PC-9 (cell line): Measurements from ENCODE around the gene ERC1. TPM values are rescaled to one million over a fixed set of nuclear protein-coding genes. Genes with fewer than 3 reads are reported as not detected.

Experiments
- BruUV-seq: library from RNA; stranded (reverse); fragments of 400-500 nt; replicated peaks from 2 replicates; lab custom pipeline; 2021; lab: Mats Ljungman, UMichigan
- CTCF ChIA-PET: fragments of 300-600 bp; sonication (Branson Sonifier 250); formaldehyde crosslinking; loops from one replicate; lab custom pipeline; 2022; ENCODE audit warnings: antibody characterized with exemption; lab: Charles Lee
- POLR2A ChIA-PET: fragments of 300-600 bp; sonication (Branson Sonifier 250); formaldehyde crosslinking; loops from one replicate; lab custom pipeline; 2022; ENCODE audit warnings: antibody characterized with exemption; ENCODE audit not compliant: unreplicated experiment; lab: Charles Lee
- DNase-seq, 2 experiments: peaks; one replicate each; pipeline versions ENCODE4 v3.0.0 to v3.0.0-alpha.2; 2015 to 2022; ENCODE audit warnings: mixed read lengths in 1 of 2
- H2AFZ ChIP-seq: fragments of 200-600 bp; sonication (generic); 2 replicates; pipeline ENCODE4 v1.8.1; 2017; ENCODE audit warnings: antibody characterized with exemption
- H3F3A ChIP-seq: fragments of 200-600 bp; sonication (generic); 2 replicates; pipeline ENCODE4 v1.8.1; 2017; ENCODE audit warnings: antibody characterized with exemption, mild to moderate bottlenecking, low read depth; ENCODE audit not compliant: insufficient read depth
- H3K27ac ChIP-seq: fragments of 200-600 bp; sonication (generic); 2 replicates; pipeline ENCODE4 v1.6.1; 2016; ENCODE audit warnings: mixed run types
- H3K27me3 ChIP-seq: fragments of 200-600 bp; sonication (generic); 2 replicates; pipeline ENCODE4 v1.6.1; 2016; ENCODE audit warnings: low read depth, mixed run types; ENCODE audit not compliant: insufficient read depth
- H3K36me3 ChIP-seq: fragments of 200-600 bp; sonication (generic); 2 replicates; pipeline ENCODE4 v1.6.1; 2016; ENCODE audit warnings: low read depth, mixed run types
- H3K4me1 ChIP-seq: fragments of 200-600 bp; sonication (generic); replicated peaks from 2 replicates; pipeline ENCODE4 v1.6.1; 2016; ENCODE audit warnings: mixed run types; ENCODE audit not compliant: insufficient read depth
- H3K4me2 ChIP-seq: fragments of 200-600 bp; sonication (generic); 2 replicates; pipeline ENCODE4 v1.6.1; 2017; ENCODE audit warnings: mixed run types
- H3K4me3 ChIP-seq: fragments of 200-600 bp; sonication (generic); 2 replicates; pipeline ENCODE4 v1.6.1; 2016; ENCODE audit warnings: mixed run types
- H3K79me2 ChIP-seq: fragments of 200-600 bp; sonication (generic); 2 replicates; pipeline ENCODE4 v1.6.1; 2017; ENCODE audit warnings: low read depth, mixed run types
- H3K9me2 ChIP-seq: fragments of 200-600 bp; sonication (generic); 2 replicates; pipeline ENCODE4 v1.8.1; 2017; ENCODE audit warnings: mild to moderate bottlenecking; ENCODE audit not compliant: insufficient read depth
- H3K9me3 ChIP-seq: fragments of 200-600 bp; sonication (generic); 2 replicates; pipeline ENCODE4 v1.8.1; 2016; ENCODE audit warnings: low read depth; ENCODE audit not compliant: insufficient read depth
- H4K20me1 ChIP-seq: fragments of 200-600 bp; sonication (generic); 2 replicates; pipeline ENCODE4 v1.8.1; 2017; ENCODE audit not compliant: insufficient read depth
- CTCF ChIP-seq: fragments of 200-600 bp; sonication (generic); conservative IDR thresholded peaks from 2 replicates; pipeline ENCODE4 v1.6.1; 2017; ENCODE audit warnings: mixed run types, antibody characterized with exemption, mild to moderate bottlenecking, moderate library complexity
- EZH2 ChIP-seq: fragments of 200-600 bp; sonication (generic); IDR thresholded peaks from 2 replicates; pipeline ENCODE4 v1.8.0; 2017; ENCODE audit warnings: antibody characterized with exemption, low read depth
- intact Hi-C: fragments of 100-400 bp; cut with micrococcal nuclease; formaldehyde crosslinking; loops from one replicate; pipeline ENCODE4 v1.10.0; 2022; ENCODE audit not compliant: unreplicated experiment
- total RNA-seq: library from RNA; stranded (reverse); gene quantifications from 2 replicates; pipeline ENCODE4 v1.2.3, GENCODE V29; 2021

Gene ERC1
- total RNA-seq, 1 experiment from 2014 or later: 52.0 TPM

DNA sequence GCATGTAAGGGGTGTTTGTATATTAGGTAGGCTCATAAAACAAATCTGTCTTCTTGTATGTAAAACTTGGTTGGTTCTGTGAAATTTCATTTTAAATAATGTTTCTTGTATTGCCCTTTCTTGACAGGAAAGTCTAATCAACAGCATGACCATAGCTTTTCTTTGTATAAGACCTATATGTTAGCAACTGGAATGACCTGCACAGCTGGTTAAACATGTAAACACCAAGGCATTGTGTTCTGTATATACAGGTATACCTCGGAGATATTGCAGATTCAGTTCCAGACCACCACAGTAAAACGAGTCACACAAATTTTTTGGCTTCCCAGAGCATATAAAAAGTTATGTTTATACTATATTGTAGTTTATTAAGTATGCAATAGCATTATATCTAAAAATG is 183.6 kb downstream of the ERC1 start:
- intact Hi-C loops: no loop called here
- ChIA-PET CTCF (no interaction called here), POLR2A (interaction anchor here (0.6 kb wide), 1 partner anchor 68 kb away, joined by 9 read pairs; no protein-coding TSS in a partner anchor)
- no peaks in the 10 kb centered on the region for H3K9me2 ChIP-seq
- no peak for DNase-seq
- no peaks in the 10 kb centered on the region for H3K27me3 ChIP-seq
- H3K9me3 ChIP-seq: no peaks in the 10 kb centered on the region
- peaks cover 20% of the 10 kb centered on the region for H3K4me1 ChIP-seq
- H3K4me3 ChIP-seq: no peak overlapping the region
- no peaks in the 10 kb centered on the region for H4K20me1 ChIP-seq
- H3K27ac ChIP-seq: no peak overlapping the region
- BruUV-seq: no TSS peak
- peaks cover 22% of the 10 kb centered on the region for H3F3A ChIP-seq
- no peaks in the 10 kb centered on the region for H3K79me2 ChIP-seq
- no peak for TF ChIP-seq CTCF
- TF ChIP-seq EZH2: no peak
- no peak overlapping the region for H2AFZ ChIP-seq
- H3K36me3 ChIP-seq: no peaks in the 10 kb centered on the region
- no peak overlapping the region for H3K4me2 ChIP-seq

- H3F3A ChIP-seq: peaks cover 17% of the 10 kb centered on the region
- no peak overlapping the region for H3K4me2 ChIP-seq
- intact Hi-C loops: no loop called here
- H3K9me3 ChIP-seq: no peaks in the 10 kb centered on the region
- no peaks in the 10 kb centered on the region for H3K9me2 ChIP-seq
- peaks cover 17% of the 10 kb centered on the region for H3K4me1 ChIP-seq
- no peak overlapping the region for H3K4me3 ChIP-seq
- H4K20me1 ChIP-seq: no peaks in the 10 kb centered on the region
- no peak for TF ChIP-seq EZH2
- no peak for TF ChIP-seq CTCF
- H2AFZ ChIP-seq: no peak overlapping the region
- H3K79me2 ChIP-seq: no peaks in the 10 kb centered on the region
- H3K36me3 ChIP-seq: no peaks in the 10 kb centered on the region
- no peaks in the 10 kb centered on the region for H3K27me3 ChIP-seq
- POLR2A ChIA-PET: no interaction called here
- no peak overlapping the region for H3K27ac ChIP-seq
- CTCF ChIA-PET: interaction anchor here (0.6 kb wide), 1 partner anchor 11 kb away, joined by 3 read pairs; no protein-coding TSS in a partner anchor
- no peak for DNase-seq
- no TSS peak for BruUV-seq
These were observed 185.2 kb downstream of the ERC1 start for GRCh38 chr12:1176191-1176590.

DNA sequence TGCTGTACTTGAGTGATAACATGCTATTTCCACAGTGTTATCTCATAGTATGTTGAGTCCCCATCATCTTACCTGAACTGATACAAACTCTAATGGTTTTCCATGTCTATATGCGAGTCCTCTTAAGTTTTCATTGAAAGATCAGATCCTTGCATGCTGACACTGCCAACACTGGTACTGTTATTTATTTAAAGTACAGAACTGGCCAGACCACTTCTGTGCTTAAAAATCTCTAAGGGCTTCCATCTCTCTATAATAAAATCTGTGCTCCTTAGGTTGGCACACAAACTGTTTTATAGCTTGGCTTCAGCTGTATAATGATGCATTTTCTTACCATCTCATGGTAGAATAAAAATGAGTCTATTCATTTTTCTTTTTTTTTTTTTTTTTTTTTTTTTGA is 188.1 kb downstream of the ERC1 start:
- POLR2A ChIA-PET: no interaction called here
- H3K27me3 ChIP-seq: no peaks in the 10 kb centered on the region
- H3K36me3 ChIP-seq: no peaks in the 10 kb centered on the region
- H3K9me2 ChIP-seq: no peaks in the 10 kb centered on the region
- intact Hi-C loops: no loop called here
- no peak for DNase-seq
- H3K4me3 ChIP-seq: no peak overlapping the region
- TF ChIP-seq EZH2: no peak
- no peak for TF ChIP-seq CTCF
- H3K4me2 ChIP-seq: no peak overlapping the region
- H3K9me3 ChIP-seq: no peaks in the 10 kb centered on the region
- BruUV-seq: no TSS peak
- H3K79me2 ChIP-seq: no peaks in the 10 kb centered on the region
- no peaks in the 10 kb centered on the region for H3F3A ChIP-seq
- H3K4me1 ChIP-seq: no peaks in the 10 kb centered on the region
- no peak overlapping the region for H2AFZ ChIP-seq
- H4K20me1 ChIP-seq: no peaks in the 10 kb centered on the region
- CTCF ChIA-PET: interaction anchor here (0.7 kb wide), 1 partner anchor 9 kb away, joined by 3 read pairs; no protein-coding TSS in a partner anchor
- no peak overlapping the region for H3K27ac ChIP-seq
